IMR-90 (cell line): ENCODE results near the gene TACC2. TPM values are rescaled to one million over a fixed set of nuclear protein-coding genes. Genes with fewer than 3 reads are reported as not detected.

Source experiments
- ATAC-seq: fragments of 200-7000 bp; cut with Tn5 transposase; 2 replicates; pipeline ENCODE4 v1.9.1; 2020; ENCODE audit warnings: low read depth, mild to moderate bottlenecking, moderate library complexity
- BruUV-seq: library from RNA; stranded (reverse); fragments of 400-500 nt; replicated peaks from 2 replicates; lab custom pipeline; 2021; lab: Mats Ljungman, UMichigan
- CTCF ChIA-PET: fragments of 300-600 bp; formaldehyde crosslinking; extraction: SDS; loops from one replicate; lab custom pipeline; 2021; ENCODE audit warnings: antibody characterized with exemption; lab: Yijun Ruan, JAX
- POLR2A ChIA-PET: fragments of 300-600 bp; sonication (Branson Sonifier 250); formaldehyde crosslinking; loops from one replicate; lab custom pipeline; 2022; ENCODE audit warnings: antibody characterized with exemption; ENCODE audit not compliant: unreplicated experiment; lab: Charles Lee
- DNase-seq: peaks from one replicate; pipeline ENCODE4 v3.0.0; 2013
- H2AFZ ChIP-seq: replicated peaks from 2 replicates; pipeline ENCODE3; 2013; ENCODE audit warnings: low read length, mild to moderate bottlenecking; ENCODE audit not compliant: poor library complexity
- H2AK5ac ChIP-seq: 2 replicates; pipeline ENCODE4 v1.6.1; 2013; ENCODE audit warnings: low read depth, low read length, inconsistent platforms
- H2AK9ac ChIP-seq: replicated peaks from 2 replicates; pipeline ENCODE3; 2013; ENCODE audit warnings: mild to moderate bottlenecking, low read depth, low read length, moderate library complexity; ENCODE audit not compliant: poor library complexity
- H2BK120ac ChIP-seq: 2 replicates; pipeline ENCODE4 v1.6.1; 2013; ENCODE audit warnings: low read depth, low read length, inconsistent platforms
- H2BK15ac ChIP-seq: 3 replicates; pipeline ENCODE4 v1.6.1; 2013; ENCODE audit warnings: low read depth, low read length, inconsistent platforms
- H2BK20ac ChIP-seq: 2 replicates; pipeline ENCODE4 v1.6.1; 2013; ENCODE audit warnings: low read depth, mild to moderate bottlenecking, inconsistent platforms, low read length, moderate library complexity
- H2BK5ac ChIP-seq: 2 replicates; pipeline ENCODE4 v1.6.1; 2013; ENCODE audit warnings: mild to moderate bottlenecking, low read depth, low read length, inconsistent platforms; ENCODE audit not compliant: poor library complexity, severe bottlenecking
- H3K14ac ChIP-seq: replicated peaks from 2 replicates; pipeline ENCODE4 v1.6.1; 2013; ENCODE audit warnings: low read depth, low read length, inconsistent platforms
- H3K18ac ChIP-seq: 2 replicates; pipeline ENCODE4 v1.6.1; 2013; ENCODE audit warnings: low read depth, low read length, control low read depth
- H3K23ac ChIP-seq: 2 replicates; pipeline ENCODE4 v1.6.1; 2013; ENCODE audit warnings: low read depth, low read length, inconsistent platforms
- H3K27ac ChIP-seq: 2 replicates; pipeline ENCODE4 v1.5.1; 2013; ENCODE audit warnings: mild to moderate bottlenecking, control low read depth, low read length; ENCODE audit not compliant: insufficient read depth
- H3K27me3 ChIP-seq: 2 replicates; pipeline ENCODE4 v1.6.1; 2013; ENCODE audit warnings: low read length; ENCODE audit not compliant: control insufficient read depth, insufficient read depth
- H3K36me3 ChIP-seq: 2 replicates; pipeline ENCODE4 v1.6.1; 2013; ENCODE audit warnings: low read length, mixed read lengths; ENCODE audit not compliant: control insufficient read depth, insufficient read depth
- H3K4ac ChIP-seq: 2 replicates; pipeline ENCODE4 v1.6.1; 2013; ENCODE audit warnings: low read depth, low read length, inconsistent platforms
- H3K4me1 ChIP-seq: 2 replicates; pipeline ENCODE4 v1.6.1; 2013; ENCODE audit warnings: low read length, mixed read lengths; ENCODE audit not compliant: control insufficient read depth, insufficient read depth
- H3K4me2 ChIP-seq: 2 replicates; pipeline ENCODE4 v1.6.1; 2013; ENCODE audit warnings: low read depth, mild to moderate bottlenecking, control low read depth, low read length, moderate library complexity
- H3K4me3 ChIP-seq: 2 replicates; pipeline ENCODE4 v1.5.1; 2013; ENCODE audit warnings: low read depth, mild to moderate bottlenecking, control low read depth, low read length, moderate library complexity; ENCODE audit not compliant: insufficient read depth
- H3K56ac ChIP-seq: 2 replicates; pipeline ENCODE4 v1.6.1; 2013; ENCODE audit warnings: low read length, inconsistent platforms; ENCODE audit not compliant: insufficient read depth; ENCODE audit errors: extremely low read depth
- H3K79me1 ChIP-seq, 2 experiments: 2 replicates each; pipeline ENCODE4 v1.6.1; 2013; ENCODE audit warnings: low read length in 2 of 2, inconsistent platforms in 1 of 2, low read depth in 1 of 2
- H3K9ac ChIP-seq: 2 replicates; pipeline ENCODE4 v1.6.1; 2013; ENCODE audit warnings: low read depth, low read length, control low read depth
- H3K9me1 ChIP-seq: 2 replicates; pipeline ENCODE4 v1.6.1; 2013; ENCODE audit warnings: low read length, inconsistent platforms; ENCODE audit not compliant: insufficient read depth
- H3K9me3 ChIP-seq: 2 replicates; pipeline ENCODE4 v1.6.1; 2013; ENCODE audit warnings: low read length; ENCODE audit not compliant: control insufficient read depth, insufficient read depth
- H4K20me1 ChIP-seq: 2 replicates; pipeline ENCODE4 v1.6.1; 2013; ENCODE audit warnings: low read length, inconsistent platforms; ENCODE audit not compliant: insufficient read depth
- H4K5ac ChIP-seq: 2 replicates; pipeline ENCODE4 v1.6.1; 2013; ENCODE audit warnings: mild to moderate bottlenecking, low read depth, low read length, control low read depth
- H4K8ac ChIP-seq, 2 experiments: 2 replicates each; pipeline ENCODE4 v1.6.1; 2013; ENCODE audit warnings: low read depth in 2 of 2, low read length in 2 of 2, control low read depth in 1 of 2, inconsistent platforms in 1 of 2
- H4K91ac ChIP-seq: 2 replicates; pipeline ENCODE4 v1.6.1; 2013; ENCODE audit warnings: low read depth, low read length, inconsistent platforms; ENCODE audit not compliant: insufficient read depth
- BHLHE40 ChIP-seq: fragments of 150-350 bp; IDR thresholded peaks from 2 replicates; pipeline ENCODE4 v1.6.1; 2016; ENCODE audit warnings: mild to moderate bottlenecking, low read depth, low read length
- CHD1 ChIP-seq: IDR thresholded peaks from 2 replicates; pipeline ENCODE4 v1.6.1; 2012; ENCODE audit warnings: low read depth, low read length, improper control_type of control experiment
- FOS ChIP-seq: fragments of 150-350 bp; IDR thresholded peaks from 2 replicates; pipeline ENCODE4 v1.6.1; 2016; ENCODE audit warnings: low read depth, low read length
- MAFK ChIP-seq: IDR thresholded peaks from 2 replicates; pipeline ENCODE4 v1.6.1; 2012; ENCODE audit warnings: low read depth, low read length, improper control_type of control experiment
- NFE2L2 ChIP-seq: fragments of 150-350 bp; IDR thresholded peaks from 2 replicates; pipeline ENCODE4 v1.6.1; 2016; ENCODE audit warnings: low read depth, mild to moderate bottlenecking, low read length
- POLR2A ChIP-seq: IDR thresholded peaks from 2 replicates; pipeline ENCODE4 v1.6.1; 2012; ENCODE audit warnings: mild to moderate bottlenecking, low read depth, low read length
- RFX5 ChIP-seq: IDR thresholded peaks from 2 replicates; pipeline ENCODE4 v1.8.0; 2012; ENCODE audit warnings: low read depth, mild to moderate bottlenecking, low read length, moderate library complexity
- WGBS, 2 experiments: methylation state at CpG; one replicate each; pipeline versions ENCODE4 v1.1.5 to v1.1.7; 2013; ENCODE audit warnings: missing lambda C conversion rate in 2 of 2; ENCODE audit not compliant: insufficient read length in 1 of 2; ENCODE audit errors: extremely low coverage in 2 of 2; 5-methylcytosine and 5-hydroxymethylcytosine counted together
- dilution Hi-C: fragments of 300-500 bp; cut with HindIII; formaldehyde crosslinking; loops from one replicate; pipeline ENCODE4 v1.14.3; 2018; ENCODE audit warnings: low sequenced_read_pairs; ENCODE audit not compliant: unreplicated experiment
- in situ Hi-C: fragments of 300-500 bp; cut with MboI; formaldehyde crosslinking; loops from 3 replicates; pipeline ENCODE4 v1.14.3; 2019; ENCODE audit warnings: low sequenced_read_pairs, inconsistent platforms, mixed read lengths
- intact Hi-C: fragments of 100-400 bp; cut with micrococcal nuclease; formaldehyde crosslinking; loops from 2 replicates; pipeline ENCODE4 v1.10.0; 2022
- polyA plus RNA-seq, 3 experiments: library from polyadenylated mRNA; depleted of rRNA; stranded (reverse); fragments of >200 nt; gene quantifications; 2 replicates each; pipeline ENCODE4 v1.2.3, GENCODE V29; 2012; ENCODE audit warnings: low replicate concordance in 1 of 3
- total RNA-seq: library from RNA; depleted of rRNA; stranded (reverse); fragments of >200 nt; gene quantifications from 2 replicates; pipeline ENCODE4 v1.2.3, GENCODE V29; 2012
- TF ChIP-seq, protein P1 (sequence below): conservative IDR thresholded peaks from 2 replicates; pipeline ENCODE4 v1.5.1; 2012; ENCODE audit warnings: mild to moderate bottlenecking, low read depth, low read length, improper control_type of control experiment
- TF ChIP-seq, protein P2 (sequence below): fragments of 150-350 bp; IDR thresholded peaks from 2 replicates; pipeline ENCODE4 v1.6.1; 2016; ENCODE audit warnings: low read depth, mild to moderate bottlenecking, low read length, moderate library complexity, borderline replicate concordance

TACC2 gene
- total and polyA plus RNA-seq, 2 of the 4 experiments (the other 2 are of a cell fraction): 2.9 to 15.4 TPM

DNA sequence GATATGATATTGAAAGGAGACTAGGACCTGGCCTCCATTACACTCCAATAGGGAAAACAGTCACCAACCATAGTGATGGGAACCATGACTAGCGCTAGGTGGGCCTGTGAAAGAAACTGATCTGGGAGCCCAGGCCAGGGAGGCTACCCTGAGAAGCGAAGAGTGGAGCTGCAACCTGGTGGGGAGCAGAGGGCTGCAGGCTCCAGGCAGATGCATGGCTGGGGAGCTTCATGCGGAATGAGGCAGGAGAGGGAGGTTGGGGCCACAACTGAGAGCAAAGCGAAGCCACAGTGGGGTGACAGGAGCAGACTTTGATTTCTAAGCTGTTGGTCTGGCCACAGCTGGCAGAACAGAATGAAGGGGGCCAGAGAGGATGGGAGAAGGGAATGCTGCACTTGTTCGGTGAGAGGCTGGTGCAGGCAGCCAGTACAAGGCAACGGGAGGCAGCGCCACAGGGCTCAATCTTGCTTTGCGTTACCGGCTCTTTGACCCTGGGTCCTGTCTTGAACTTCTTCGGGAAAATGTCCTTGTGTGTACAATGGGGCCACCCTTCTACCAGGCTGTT lies 88.4 kb downstream of the TACC2 start:
- H2BK20ac ChIP-seq: no peak overlapping the region
- ATAC-seq: no peak

More for the DNA sequence above, 88.4 kb downstream of the TACC2 start:
- H2BK5ac ChIP-seq: no peak overlapping the region
- no peak overlapping the region for H2BK15ac ChIP-seq
- no peak overlapping the region for H4K8ac ChIP-seq
- in situ Hi-C loops: no loop called here
- H2AK5ac ChIP-seq: no peak overlapping the region
- no peak overlapping the region for H3K9ac ChIP-seq
- intact Hi-C loops: no loop called here
- H2AFZ ChIP-seq: no peak overlapping the region
- H3K56ac ChIP-seq: no peak overlapping the region
- no peak overlapping the region for H2BK120ac ChIP-seq
- no peaks in the 10 kb centered on the region for H3K79me1 ChIP-seq
- no peak overlapping the region for H3K14ac ChIP-seq
- DNase-seq: no peak
- no peak overlapping the region for H4K91ac ChIP-seq
- H3K9me1 ChIP-seq: no peaks in the 10 kb centered on the region
- peaks cover 4% of the 10 kb centered on the region for H3K27me3 ChIP-seq
- H3K27ac ChIP-seq: no peak overlapping the region
- H3K4ac ChIP-seq: no peak overlapping the region
- H4K20me1 ChIP-seq: no peaks in the 10 kb centered on the region
- dilution Hi-C loops: no loop called here
- no peak overlapping the region for H3K4me2 ChIP-seq
- H3K9me3 ChIP-seq: no peaks in the 10 kb centered on the region
- H4K5ac ChIP-seq: no peak overlapping the region
- H3K4me3 ChIP-seq: no peak overlapping the region
- POLR2A ChIA-PET: interaction anchor here (0.6 kb wide), 1 partner anchor 369 kb away, joined by 4 read pairs; no protein-coding TSS in a partner anchor
- H2AK9ac ChIP-seq: no peak overlapping the region
- no peaks in the 10 kb centered on the region for H3K36me3 ChIP-seq
- H3K18ac ChIP-seq: no peak overlapping the region
- H3K4me1 ChIP-seq: no peaks in the 10 kb centered on the region
- no peak overlapping the region for H3K23ac ChIP-seq
- no peak for TF ChIP-seq POLR2A
- no peak for TF ChIP-seq NFE2L2
- TF ChIP-seq FOS: no peak
- TF ChIP-seq CHD1: no peak
- no peak for TF ChIP-seq RFX5
- TF ChIP-seq, protein P1, sequence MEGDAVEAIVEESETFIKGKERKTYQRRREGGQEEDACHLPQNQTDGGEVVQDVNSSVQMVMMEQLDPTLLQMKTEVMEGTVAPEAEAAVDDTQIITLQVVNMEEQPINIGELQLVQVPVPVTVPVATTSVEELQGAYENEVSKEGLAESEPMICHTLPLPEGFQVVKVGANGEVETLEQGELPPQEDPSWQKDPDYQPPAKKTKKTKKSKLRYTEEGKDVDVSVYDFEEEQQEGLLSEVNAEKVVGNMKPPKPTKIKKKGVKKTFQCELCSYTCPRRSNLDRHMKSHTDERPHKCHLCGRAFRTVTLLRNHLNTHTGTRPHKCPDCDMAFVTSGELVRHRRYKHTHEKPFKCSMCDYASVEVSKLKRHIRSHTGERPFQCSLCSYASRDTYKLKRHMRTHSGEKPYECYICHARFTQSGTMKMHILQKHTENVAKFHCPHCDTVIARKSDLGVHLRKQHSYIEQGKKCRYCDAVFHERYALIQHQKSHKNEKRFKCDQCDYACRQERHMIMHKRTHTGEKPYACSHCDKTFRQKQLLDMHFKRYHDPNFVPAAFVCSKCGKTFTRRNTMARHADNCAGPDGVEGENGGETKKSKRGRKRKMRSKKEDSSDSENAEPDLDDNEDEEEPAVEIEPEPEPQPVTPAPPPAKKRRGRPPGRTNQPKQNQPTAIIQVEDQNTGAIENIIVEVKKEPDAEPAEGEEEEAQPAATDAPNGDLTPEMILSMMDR: no peak
- TF ChIP-seq MAFK: no peak
- TF ChIP-seq, protein P2, sequence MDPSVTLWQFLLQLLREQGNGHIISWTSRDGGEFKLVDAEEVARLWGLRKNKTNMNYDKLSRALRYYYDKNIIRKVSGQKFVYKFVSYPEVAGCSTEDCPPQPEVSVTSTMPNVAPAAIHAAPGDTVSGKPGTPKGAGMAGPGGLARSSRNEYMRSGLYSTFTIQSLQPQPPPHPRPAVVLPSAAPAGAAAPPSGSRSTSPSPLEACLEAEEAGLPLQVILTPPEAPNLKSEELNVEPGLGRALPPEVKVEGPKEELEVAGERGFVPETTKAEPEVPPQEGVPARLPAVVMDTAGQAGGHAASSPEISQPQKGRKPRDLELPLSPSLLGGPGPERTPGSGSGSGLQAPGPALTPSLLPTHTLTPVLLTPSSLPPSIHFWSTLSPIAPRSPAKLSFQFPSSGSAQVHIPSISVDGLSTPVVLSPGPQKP: no peak
- no peak for TF ChIP-seq BHLHE40
- 100% methylated on average over 1 of the region's 10 CpGs; no CpG with 5 or more reads in 1 of the 2 experiments for WGBS, 2 experiments
- no TSS peak for BruUV-seq
- CTCF ChIA-PET: no interaction called here
